NB4 (cell line): ENCODE data around the gene XIRP1.

Experiments used
- DNase-seq: peaks from one replicate; pipeline ENCODE4 v3.0.0; 2010; ENCODE audit warnings: low read depth
- H3K4me3 ChIP-seq: one replicate; pipeline ENCODE4 v1.5.1; 2011; ENCODE audit warnings: mild to moderate bottlenecking, low read depth, low read length, moderate library complexity
- MYC ChIP-seq: IDR thresholded peaks from 2 replicates; pipeline ENCODE4 v1.6.1; 2011; ENCODE audit warnings: low read depth, low read length
- POLR2A ChIP-seq: IDR thresholded peaks from 2 replicates; pipeline ENCODE4 v1.6.1; 2011; ENCODE audit warnings: mild to moderate bottlenecking; ENCODE audit not compliant: insufficient read length; ENCODE audit errors: extremely low read depth
- TF ChIP-seq, protein P1 (sequence below): IDR thresholded peaks from one replicate; pipeline ENCODE4 v1.5.1; 2012; ENCODE audit warnings: low read depth, low read length
- TF ChIP-seq, protein P2 (sequence below): IDR thresholded peaks from 2 replicates; pipeline ENCODE4 v1.6.1; 2011; ENCODE audit warnings: low read depth, low read length

Gene XIRP1

DNA sequence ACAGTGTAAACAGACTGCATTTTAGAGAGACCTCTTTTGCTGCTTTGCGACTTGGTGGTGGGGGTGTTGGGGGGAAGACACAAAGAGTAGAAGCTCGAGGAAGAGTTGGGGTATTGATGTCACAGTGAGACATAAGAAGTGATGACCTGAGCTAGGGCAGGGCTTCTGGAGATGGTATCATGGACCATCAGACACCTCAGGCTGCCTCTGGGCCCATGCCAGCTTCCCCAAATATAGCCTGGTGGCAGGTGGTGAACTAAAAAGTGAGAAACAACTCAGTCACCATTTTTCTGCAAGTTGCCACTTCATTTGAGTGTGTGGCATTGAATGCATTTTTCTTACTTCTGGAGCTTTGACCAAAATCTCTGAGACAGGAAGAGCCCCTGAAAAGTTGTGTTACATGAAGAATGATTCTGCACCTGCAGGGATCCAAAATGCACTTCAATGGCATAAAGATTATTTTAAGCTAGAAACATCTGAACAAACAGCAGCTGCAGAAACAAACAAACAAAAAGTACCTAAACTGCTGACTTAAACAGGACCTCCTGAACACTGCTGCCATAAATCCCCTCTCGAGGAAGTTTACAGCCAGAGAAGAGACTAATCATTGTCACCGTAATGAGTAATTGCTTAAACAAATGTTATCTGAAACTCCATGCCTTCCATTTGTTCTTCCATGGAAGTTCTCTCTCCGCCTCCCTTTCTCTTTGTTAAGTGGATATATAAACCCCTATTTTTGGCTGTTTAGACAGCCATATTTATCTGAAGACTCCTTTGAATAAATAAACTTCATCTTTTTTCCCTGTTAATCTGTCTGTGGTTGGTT is 15.2 kb upstream of the XIRP1 start:
- DNase-seq: no peak
- H3K4me3 ChIP-seq: no peak overlapping the region
- TF ChIP-seq, protein P1, sequence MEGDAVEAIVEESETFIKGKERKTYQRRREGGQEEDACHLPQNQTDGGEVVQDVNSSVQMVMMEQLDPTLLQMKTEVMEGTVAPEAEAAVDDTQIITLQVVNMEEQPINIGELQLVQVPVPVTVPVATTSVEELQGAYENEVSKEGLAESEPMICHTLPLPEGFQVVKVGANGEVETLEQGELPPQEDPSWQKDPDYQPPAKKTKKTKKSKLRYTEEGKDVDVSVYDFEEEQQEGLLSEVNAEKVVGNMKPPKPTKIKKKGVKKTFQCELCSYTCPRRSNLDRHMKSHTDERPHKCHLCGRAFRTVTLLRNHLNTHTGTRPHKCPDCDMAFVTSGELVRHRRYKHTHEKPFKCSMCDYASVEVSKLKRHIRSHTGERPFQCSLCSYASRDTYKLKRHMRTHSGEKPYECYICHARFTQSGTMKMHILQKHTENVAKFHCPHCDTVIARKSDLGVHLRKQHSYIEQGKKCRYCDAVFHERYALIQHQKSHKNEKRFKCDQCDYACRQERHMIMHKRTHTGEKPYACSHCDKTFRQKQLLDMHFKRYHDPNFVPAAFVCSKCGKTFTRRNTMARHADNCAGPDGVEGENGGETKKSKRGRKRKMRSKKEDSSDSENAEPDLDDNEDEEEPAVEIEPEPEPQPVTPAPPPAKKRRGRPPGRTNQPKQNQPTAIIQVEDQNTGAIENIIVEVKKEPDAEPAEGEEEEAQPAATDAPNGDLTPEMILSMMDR: no peak
- TF ChIP-seq MYC (no peak), POLR2A (no peak)
- TF ChIP-seq, protein P2, sequence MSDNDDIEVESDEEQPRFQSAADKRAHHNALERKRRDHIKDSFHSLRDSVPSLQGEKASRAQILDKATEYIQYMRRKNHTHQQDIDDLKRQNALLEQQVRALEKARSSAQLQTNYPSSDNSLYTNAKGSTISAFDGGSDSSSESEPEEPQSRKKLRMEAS: no peak

- DNase-seq: no peak
- no peak for TF ChIP-seq MYC
- TF ChIP-seq, protein P1: no peak
- no peak for TF ChIP-seq POLR2A
- TF ChIP-seq, protein P2: no peak
- no peak overlapping the region for H3K4me3 ChIP-seq
These were observed 13.6 kb upstream of the XIRP1 start for GRCh38 chr3:39205919-39206516.

GRCh38 chr3:39205131-39205530 is 12.7 kb upstream of the XIRP1 start:
- DNase-seq: no peak
- no peak overlapping the region for H3K4me3 ChIP-seq
- TF ChIP-seq, protein P2: no peak
- TF ChIP-seq MYC: no peak
- TF ChIP-seq, protein P1: no peak
- no peak for TF ChIP-seq POLR2A

- TF ChIP-seq MYC: no peak
- no peak for DNase-seq
These were observed 11.5 kb upstream of the XIRP1 start for GRCh38 chr3:39203860-39204259.

DNA sequence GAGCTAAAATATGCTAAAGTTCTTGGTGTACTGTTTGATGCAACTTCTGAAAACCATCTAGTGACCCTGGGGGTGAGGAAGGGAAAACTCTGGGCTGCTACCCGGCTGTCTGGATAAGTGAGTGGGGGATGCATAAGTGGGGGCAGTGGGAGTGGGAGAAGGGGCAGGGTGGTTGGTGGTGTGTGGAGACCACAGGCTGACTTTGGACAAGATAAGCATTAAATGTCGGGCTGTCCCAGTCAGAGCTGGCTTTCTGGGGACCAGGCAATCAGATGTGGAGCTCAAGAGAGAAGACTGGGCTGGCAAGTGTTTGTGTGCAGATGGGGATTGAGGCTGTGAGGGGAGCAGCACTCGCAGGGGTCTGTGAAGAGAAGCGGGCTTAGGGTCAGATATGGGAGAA is 11.0 kb upstream of the XIRP1 start:
- TF ChIP-seq MYC (no peak), POLR2A (no peak)
- TF ChIP-seq, protein P2: no peak
- TF ChIP-seq, protein P1: no peak
- no peak for DNase-seq
- H3K4me3 ChIP-seq: no peak overlapping the region

More at GRCh38 chr3:39203860-39204259, 11.5 kb upstream of the XIRP1 start:
- H3K4me3 ChIP-seq: no peak overlapping the region

DNA sequence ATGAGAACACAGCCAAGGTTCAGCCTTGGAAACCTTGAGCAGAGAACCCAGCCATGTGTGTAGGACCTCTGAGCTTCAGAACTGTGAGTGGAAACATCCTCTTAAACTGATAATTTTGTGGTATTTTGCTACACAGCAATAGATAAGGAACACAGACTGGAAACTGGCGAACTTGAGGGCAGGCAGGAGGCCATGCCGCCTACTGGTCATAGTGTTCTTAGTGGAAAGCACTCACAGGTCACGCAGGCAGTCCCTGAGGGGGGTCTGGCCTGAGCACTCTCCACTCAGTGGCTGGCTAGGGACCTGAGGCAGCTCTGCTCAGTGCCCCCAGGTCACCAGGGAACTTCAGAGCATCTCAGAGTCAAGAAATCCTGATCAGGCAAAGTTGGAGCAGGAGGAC is 9.7 kb upstream of the XIRP1 start:
- TF ChIP-seq POLR2A (no peak), MYC (no peak)
- TF ChIP-seq, protein P1: no peak
- TF ChIP-seq, protein P2: no peak
- no peak for DNase-seq
- H3K4me3 ChIP-seq: no peak overlapping the region
